NCI-H524 treated with DMSO at 0.1 percent for 48 hours (cell line): Measurements from ENCODE around the gene PLAAT3.
A peak's percentile ranks its signal among the peaks of the same experiment; 100 is the strongest.
"Not testable (repeated sequence)": the region's sequence is repeated elsewhere in the genome, so short reads cannot be mapped to it uniquely, and the experiment has no call there.

ENCODE experiments used
- DNase-seq: peaks from one replicate; lab custom pipeline; 2025; lab: John Stamatoyannopoulos, UW

Gene PLAAT3

DNA sequence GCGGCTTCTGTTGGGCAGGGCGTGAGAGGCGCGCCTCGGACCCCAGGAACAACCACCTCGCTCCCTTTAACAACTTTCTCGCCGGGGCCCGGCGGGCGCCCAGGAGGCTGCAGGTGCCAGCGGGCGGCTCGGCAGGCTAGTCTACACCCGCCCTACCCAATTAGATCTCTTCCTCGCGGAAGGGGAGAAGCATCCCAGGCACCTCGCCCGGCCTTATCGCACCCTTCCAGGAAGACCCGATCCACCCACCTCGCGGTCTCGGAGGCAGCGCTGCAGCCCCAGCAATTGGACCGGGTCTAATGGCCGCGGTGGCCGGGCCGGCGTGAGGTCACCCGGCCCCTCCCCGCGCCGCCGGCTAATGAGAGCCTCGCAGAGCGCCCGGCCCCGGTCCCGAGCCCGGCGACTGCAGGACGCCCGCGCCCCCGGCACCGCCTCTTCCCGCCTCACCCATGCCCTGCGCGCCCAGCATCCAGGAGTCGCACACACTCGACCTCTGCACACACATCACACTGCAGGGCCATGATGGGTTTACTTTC, at the start of gene PLAAT3:
Gene PLAAT3 (minus strand): TSS at position 298 of the 536 bp plus-strand sequence. CDS start 419 bp downstream, outside the sequence.
- DNase-seq: no peak

DNA sequence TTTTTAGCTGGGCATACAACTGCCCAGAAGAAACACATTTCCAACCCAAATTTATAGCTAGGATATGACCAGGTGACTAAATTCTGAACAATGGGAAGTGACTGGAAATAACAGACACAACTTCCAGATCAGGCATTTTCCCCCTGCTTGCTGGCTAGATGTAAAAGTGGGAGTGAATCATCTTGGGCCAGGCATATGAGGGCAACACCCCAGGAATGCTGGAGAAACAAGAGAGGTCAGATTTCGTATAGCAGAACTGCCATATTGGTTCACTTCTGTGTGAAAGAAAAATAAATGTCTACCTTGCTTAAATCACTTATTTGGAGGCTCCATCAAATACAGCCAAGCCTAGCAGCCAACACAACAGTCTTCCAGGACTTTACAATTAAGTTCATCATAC, 49.6 kb upstream of the PLAAT3 start:
- DNase-seq: no peak

DNA sequence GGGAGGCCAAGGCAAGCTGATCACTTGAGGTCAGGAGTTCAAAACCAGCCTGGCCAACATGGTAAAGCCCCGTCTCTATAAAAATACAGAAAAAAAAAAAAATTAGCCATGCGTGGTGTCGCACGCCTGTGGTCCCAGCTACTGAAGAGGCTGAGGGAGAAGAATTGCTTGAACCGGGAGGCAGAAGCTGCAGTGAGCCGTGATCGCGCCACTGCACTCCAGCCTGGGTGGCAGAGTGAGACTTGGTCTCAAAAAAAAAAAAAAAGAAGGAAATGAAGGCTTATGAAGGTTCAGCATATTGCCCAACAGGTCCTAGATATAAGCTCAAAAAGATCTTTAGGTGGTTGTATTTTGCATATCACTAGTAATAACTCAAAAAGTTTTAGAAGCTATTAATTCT, 46.7 kb upstream of the PLAAT3 start:
- DNase-seq: no peak

DNA sequence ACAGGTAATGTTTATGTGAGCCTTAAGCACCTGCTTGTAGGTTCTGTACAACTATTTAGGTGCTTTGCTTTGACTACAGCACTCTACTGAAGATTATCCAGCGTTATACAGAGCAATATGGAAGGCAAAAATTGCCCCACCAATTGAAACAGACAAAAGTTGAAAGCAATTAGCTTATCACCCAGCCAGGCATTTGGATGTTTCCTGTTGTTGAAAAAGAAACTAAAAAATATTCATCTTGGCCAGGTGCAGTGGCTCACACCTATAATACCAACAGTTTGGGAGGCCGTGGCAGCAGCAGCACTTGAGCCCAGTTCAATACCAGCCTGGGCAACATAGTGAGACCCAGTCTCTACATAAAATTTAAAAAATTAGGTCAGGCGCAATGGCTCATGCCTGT, 38.4 kb upstream of the PLAAT3 start:
- DNase-seq: no peak

DNA sequence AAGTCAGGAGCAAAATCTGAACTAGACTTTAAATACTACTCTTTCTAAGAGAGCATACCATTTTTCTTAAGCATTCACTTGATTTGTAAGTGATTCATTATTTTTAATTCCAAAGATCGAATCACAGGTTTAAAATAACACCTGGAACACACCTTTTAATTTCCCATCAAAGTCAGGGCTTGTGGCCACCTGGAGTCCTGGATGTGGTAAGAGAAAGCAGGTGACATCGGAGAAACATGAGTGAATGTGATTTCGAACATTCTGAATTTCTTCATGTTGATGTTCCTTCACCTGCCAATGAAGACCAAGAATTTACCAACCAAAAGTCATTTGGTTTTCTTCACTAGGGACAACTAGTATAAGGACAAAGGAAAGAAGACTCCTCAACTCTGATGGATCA, 29.0 kb upstream of the PLAAT3 start:
- DNase-seq: no peak

DNA sequence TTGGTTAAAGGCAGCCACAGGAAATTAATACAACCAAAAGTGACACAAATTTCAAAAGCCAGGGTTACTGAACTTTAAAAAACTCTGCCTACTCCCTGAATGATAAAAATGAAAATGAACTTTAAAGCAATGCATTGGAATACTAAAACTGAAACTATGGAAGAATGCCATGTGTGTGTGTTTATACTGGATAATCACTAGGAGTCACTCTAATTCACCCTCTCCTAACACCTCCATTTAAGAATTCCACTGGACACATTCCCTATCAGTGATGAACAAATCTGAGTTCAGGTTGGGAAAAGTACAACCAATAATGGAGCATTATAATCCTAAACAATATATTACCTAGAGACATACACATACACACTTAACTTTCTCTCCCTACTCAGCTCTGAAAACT, 27.5 kb upstream of the PLAAT3 start:
- DNase-seq: no peak

DNA sequence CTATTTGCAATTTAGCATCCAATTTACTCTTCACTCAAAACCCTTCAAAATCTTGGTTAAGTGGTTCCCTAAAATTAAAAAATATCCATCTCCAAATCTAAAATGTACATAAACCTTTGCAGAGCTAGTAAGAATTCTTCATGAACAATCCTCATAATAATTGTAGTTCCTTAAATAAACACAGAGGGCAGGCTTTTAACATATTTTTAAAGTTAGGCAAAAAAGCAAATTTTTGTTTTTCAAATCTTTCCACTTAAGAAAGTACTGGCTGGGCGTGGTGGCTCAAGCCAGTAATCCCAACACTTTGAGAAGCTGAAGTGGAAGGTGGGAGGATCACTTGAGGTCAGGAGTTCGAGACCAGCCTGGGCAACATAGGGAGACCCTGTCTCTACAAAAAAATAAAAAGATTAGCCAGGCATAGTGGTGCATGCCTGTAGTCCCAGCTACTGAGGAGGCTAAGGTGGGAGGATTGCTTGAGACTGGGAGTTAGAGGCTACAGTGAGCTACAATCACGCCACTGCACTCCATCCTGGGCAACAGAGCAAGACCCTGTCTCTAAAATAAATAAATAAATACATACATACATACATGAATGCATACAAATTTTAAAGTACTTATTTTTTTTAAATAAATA, 25.1 kb upstream of the PLAAT3 start:
- no peak for DNase-seq

DNA sequence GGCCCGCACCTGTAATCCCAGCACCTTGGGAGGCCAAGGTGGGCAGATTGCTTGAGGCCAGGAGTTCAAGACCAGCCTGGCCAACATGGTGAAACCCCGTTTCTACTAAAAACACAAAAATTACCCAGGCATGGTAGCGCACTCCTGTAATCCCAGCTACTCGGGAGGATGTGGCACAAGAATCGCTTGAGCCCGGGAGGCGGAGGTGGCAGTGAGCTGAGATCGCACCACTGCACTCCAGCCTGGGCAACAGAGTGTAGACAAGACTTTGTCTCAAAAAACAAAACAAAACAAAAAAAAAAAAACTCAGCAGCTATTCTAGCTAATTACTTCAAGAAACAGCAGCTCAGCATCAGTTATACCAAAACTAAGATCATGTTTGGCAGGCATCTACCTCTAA, 24.2 kb upstream of the PLAAT3 start:
- DNase-seq: not testable (repeated sequence)

DNA sequence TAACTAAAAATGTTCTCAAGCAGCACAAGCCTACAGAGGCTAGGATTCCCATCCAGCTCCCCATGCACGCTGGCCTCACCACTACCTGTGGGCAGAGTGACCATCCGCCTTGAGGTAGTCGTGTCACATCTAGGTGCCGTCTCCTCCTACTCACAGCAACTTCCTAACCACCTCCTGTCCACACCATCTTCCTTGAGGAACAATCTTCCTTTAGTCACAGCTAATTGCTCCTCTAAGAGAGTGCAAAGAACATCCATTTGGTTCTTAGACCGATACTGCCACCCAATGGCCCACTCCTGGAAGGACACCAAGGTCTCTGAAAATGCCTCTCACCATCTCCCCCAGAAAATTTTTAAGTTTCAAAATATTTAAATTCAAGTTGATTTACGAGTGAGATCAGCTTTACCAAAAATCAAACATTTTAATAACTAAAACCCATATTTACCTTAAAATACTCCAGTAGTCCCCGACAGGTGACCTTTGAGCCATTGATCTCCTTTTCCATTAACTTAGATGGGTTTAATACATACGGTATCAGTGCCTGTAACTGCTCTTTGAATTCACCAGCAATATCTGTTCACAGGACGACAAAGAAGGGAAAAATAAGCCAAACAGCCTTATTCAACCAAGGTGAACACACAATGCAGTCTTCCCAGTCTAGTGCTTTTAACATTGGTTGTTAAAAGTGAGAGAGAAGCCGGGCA, 21.7 kb upstream of the PLAAT3 start:
- DNase-seq: no peak

DNA sequence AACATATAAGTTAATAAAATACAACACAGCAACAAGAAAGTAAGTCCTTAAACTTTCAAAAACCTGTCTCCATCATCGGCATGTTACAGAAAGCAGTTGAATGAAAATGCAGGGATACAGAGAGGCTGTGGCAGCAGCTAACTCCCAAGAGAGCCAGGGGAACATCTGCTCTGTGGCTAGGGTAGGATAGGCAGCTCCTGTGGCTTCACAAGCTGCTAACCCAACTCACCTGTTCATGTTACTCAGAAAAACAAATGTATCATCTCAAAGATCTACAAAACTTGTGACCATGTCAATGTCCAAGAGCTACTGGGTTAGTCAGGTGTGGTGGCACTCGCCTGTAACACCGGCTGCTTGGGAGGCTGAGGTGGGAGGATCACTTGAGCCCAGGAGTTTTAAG, 15.2 kb upstream of the PLAAT3 start:
- no peak for DNase-seq

DNA sequence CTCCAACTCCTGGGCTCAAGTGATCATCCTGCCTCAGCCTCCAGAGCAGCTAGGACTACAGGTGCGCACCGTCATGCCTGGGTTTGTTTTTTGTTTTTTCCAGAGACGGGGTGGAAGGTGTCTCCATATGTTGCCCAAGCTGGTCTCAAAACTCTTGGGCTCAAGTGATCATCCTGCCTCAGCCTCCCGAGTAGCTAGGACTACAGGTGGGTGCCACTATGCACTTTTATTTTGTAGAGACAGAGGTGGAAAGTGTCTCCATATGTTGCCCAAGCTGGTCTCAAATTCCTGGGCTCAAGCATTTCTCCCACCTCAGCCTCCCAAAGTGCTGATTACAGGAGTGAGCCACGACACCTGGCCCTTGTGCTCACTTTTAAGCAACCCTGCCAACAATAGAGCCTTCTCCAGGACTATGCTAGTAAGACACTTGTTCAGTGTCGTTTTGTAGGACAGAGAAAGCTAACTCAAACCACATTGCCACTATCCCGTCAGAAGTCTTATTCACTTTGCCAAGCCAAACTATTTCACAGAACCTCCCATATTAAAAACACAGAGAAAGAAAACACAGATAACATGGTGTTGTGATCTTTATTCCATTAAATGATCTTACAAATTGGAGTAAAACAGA, 9.4 kb upstream of the PLAAT3 start:
- DNase-seq: peak; percentile 4

DNA sequence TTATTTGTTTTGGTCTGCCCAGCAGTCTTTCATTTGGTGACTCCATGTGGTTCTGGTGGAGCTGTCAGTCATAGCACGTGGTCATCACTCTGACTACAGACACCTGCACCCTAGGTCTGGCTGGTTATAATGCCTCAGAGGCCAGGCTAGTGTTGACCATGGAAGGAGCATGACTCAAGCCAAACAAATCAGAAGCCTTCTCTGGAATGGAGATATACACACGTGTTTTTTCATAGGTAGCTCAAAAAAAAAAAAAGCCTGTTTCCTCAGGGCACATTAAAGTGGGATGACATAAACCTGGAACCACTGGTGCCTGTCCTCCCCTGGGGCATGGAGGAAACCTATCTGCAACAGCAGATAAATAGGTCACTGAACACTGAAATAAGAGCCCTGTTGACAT, 8.1 kb upstream of the PLAAT3 start:
- DNase-seq: no peak

DNA sequence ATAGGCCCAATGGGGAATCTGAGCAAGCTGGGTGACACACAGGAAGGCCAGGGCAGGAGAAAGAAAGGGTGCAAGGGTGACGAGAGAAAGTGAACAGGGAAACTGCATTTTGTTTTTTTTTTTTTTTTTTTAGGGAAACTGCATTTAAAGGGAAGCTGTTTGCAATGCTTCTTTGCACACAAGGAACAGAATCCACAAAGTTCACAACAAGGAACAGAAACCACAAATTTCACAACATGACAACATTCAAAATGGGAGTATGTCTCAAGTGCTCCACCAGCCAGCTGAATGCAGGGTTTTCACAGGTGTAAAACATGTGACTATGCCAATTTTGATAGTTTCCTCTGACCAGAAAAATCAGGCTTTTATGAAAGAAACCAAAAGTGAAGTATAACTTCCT, 6.8 kb upstream of the PLAAT3 start:
- no peak for DNase-seq

DNA sequence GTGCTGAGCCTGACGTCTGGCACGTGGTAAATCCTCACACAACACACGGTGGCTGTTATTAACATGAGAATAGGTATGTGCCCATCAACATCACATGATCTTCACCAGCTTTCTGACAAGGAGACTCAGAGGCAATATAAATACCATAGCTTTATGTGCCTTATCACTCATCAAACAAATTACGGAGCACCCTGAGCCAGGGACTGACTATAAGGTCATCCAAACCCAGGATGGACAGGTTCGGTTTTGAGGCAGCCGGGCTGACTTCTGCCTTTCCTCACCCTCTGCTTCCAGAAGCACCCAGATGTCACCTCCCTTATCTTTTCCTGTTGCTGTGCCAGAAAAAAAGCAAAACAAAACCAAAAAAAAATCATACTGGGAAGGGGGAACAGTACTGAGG, 5.7 kb upstream of the PLAAT3 start:
- DNase-seq: no peak

DNA sequence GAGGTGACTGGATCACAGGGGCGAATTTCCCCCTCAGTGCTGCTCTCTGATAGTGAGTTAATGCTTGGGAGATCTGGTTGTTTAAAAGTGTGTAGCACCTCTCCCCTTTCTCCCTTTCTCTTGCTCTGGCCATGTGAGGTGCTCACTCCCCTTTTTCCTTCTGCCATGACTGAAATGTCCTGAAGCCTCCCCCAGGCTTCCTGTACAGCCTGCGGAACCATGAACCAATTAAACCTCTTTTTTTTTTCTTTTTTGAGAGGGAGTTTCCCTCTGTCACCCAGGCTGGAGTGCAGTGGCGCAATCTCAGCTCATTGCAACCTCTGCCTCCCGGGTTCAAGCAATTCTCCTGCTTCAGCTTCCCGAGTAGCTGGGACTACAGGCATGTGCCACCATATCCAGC, 3.5 kb upstream of the PLAAT3 start:
- DNase-seq: not testable (repeated sequence)

DNA sequence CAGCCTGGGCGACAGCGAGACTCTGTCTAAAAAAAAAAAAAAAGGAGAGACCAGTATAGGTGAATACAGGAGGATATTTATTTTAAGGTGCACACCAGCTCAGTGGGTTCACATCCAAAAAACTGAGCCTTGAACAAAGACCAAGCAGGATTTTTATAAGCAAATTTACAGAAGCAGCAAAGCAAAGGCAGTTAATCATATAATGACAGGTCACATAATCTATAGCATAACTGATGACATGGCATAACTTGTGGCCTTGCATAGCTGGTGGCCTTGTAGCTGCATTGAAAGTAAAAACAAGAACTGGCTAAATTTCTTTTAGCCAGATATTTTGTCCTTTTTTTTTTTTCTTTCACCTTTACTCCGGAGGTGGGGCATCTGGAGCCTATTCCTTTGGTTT, 2.7 kb upstream of the PLAAT3 start:
- no peak for DNase-seq

DNA sequence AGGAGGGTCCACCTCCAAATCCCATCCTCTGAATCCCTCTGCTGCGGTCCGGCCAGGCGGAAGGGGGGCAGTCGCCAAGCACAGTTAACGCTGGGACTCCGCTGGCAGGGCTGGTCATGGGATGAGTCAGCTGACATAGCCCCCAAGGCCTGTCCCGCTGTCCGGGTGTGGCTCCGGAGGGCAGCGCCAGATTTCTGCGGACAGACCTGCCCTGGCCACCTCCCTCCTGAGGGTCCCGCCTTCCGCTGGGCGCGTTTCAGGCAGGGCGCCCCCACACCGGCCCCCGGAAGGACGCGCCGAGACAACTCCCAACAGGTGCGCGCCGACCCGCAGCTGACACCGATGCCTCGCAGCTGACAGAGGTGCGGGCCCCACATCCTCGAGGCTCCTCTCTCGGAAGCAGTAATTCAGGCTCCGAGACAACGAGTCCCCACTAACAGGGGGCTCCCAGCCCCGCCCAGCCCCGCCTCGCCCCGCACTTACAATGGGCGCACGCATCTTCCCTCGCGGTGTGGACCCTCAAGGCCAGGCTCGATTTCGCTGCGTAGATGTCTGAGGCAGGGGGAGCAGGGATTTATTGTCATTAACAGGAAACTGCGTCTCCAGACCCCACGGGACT, 607 bp downstream of the PLAAT3 start:
- DNase-seq: no peak

DNA sequence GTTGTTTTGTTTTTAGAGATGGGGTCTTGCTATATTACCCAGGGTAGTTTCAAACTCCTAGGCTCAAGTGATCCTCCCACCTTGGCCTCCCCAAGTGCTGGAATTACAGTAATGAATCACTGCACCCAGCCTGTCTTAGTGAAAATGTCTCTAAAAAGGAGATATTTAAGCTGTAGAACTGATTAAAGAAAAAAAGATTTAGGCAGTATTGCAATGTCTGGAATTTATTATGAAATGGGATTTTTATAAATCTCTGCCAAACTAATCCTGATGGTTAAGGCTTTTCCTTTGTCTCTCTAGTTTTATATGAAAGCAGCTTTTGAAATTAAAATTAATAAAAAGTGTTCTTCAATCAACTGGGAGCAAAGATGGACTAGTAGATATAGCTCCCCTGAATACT, 2.1 kb downstream of the PLAAT3 start:
- DNase-seq: no peak

DNA sequence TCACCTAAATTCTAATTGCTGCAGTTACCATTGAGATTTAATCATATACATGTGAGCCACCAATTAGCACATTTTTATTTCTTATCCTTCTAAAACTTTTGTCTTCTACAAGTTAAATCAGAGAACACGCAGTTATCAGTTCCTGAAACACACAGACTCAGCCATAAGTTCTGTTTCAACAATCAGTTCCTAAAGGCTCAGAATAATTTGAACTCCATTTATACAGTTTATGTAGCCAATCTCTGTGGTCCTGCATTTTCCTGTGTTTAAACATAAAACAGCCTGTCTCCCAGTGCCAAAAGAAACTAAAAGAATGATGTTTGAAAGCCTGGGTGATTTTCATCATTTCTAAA, 2.9 kb downstream of the PLAAT3 start:
- DNase-seq: no peak

DNA sequence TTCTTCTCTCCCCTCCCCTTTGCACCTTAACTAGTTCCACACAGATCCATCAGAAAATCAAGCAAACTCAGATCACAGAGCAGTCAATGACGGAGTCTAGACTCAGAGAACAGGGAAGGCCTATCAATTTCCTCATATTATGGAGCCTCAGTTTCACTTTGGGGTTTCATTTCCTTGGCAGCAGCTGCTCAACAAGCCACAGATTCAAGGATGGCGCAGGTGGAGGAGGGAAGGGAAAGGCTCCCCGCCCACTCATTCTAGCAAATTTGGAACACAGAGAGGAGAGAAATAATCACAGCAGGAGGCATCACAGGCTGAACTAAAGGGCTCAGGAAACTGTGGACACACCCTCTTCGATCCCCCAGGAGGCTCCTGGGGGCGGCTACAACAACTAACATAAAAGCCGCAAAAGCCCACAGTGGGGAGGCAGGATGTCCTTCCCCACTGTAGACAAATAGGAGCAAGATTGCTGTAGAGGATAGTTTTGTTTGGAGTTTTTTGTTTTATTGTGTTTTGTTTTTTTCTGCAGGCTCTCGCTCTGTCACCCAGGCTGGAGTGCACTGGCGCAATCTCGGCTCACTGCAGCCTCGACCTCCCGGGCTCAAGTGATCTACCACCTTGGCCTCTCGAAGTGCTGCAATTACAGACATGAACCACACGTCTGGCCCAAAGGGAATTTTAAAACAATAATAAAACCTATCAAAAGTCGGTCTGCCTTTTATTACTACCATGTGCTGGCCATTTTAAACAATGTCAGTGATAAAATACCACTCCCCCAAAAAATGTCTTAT, 3.4 kb downstream of the PLAAT3 start:
- DNase-seq: no peak

DNA sequence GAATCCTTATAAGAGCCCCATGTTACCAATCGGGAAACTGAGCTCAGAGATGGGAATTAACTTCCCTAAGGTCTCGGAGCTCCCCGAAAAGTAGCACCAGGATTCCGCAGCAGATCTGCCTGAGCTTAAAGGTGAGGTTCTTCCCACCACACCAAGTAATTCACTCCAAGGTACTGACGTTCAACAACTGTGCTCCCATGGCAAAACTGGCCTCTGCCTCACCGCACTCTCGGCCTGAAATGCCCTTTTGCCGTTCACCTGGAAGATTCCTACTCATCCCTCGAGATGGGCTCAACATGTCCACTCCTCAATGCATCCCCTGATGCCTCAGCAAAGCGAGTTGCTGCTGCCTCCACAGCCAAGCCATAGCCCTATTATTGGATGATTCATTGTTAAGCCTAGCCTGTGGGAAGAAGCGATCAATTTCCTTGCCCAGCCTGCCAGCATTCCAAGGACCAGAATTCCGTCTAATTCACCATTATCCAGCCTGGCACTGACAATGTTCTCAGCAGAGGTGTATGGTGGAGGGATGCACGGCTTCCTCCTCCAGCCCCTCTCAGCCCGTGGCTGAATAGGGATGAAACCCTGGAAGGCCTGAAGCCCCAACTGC, 4.2 kb downstream of the PLAAT3 start:
- no peak for DNase-seq

DNA sequence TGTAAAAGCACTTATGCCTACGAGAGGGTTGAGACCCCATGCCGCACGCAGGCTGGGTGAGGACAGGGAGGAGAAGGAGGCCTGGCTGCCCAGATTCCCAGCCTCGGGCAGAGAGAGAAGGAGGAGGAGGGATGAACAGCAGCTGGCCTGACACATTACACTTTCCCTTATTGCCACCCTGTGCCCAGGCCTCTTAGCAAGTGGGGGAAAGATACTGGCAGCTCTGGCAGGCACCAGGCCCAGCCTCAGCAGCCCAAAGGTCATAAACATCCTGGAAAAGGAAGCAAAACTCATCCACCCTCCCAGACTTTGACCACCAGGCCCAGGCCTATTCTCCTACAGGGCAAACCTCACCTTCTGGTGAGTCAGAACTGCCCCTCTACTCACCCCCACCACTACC, 4.7 kb downstream of the PLAAT3 start:
- no peak for DNase-seq
